LHCN-M2 (cell line): ENCODE measurements around the gene PRSS22. TPM values are rescaled to one million over a fixed set of nuclear protein-coding genes. Genes with fewer than 3 reads are reported as not detected.

ENCODE experiments used
- DNase-seq: peaks from one replicate; pipeline ENCODE4 v3.0.0-alpha.2; 2012; ENCODE audit warnings: low read depth
- total RNA-seq: library from RNA; depleted of rRNA; stranded (reverse); fragments of >200 nt; gene quantifications from 2 replicates; pipeline ENCODE4 v1.2.3, GENCODE V29; 2014; rRNA removed

Gene PRSS22
- total RNA-seq, 1 experiment from 2014 or later = not detected

DNA sequence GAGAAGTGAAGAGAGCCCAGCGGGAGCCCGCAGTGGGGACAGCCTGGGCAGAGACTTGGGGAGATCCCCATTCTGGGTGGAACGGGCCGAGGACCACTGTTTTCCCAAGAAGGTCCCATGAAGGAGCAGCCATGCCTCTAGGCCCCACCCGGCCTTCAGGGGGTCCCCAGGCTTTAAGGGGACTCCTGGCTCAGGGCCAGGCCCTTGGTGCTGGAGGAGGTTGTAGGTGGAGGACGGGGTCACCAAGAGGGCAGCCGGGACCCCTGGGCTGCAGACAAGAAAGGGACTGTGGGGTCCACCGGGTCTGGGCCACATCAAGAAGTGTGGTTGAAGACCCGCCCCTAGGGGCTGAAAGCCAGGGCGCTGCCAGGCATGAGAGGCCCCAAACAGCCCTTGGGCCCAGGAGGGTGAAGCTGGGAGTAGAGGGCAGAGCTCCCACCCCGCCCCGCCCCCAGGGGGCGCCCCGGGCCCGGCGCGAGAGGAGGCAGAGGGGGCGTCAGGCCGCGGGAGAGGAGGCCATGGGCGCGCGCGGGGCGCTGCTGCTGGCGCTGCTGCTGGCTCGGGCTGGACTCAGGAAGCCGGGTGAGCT, 41.1 kb downstream of the PRSS22 start, which contains the start of gene PRSS21:
Gene PRSS21, plus strand, starts transcription at position 487 of the 589 bp plus-strand sequence. Its CDS starts 32 bp downstream, at position 519.
- no peak for DNase-seq

DNA sequence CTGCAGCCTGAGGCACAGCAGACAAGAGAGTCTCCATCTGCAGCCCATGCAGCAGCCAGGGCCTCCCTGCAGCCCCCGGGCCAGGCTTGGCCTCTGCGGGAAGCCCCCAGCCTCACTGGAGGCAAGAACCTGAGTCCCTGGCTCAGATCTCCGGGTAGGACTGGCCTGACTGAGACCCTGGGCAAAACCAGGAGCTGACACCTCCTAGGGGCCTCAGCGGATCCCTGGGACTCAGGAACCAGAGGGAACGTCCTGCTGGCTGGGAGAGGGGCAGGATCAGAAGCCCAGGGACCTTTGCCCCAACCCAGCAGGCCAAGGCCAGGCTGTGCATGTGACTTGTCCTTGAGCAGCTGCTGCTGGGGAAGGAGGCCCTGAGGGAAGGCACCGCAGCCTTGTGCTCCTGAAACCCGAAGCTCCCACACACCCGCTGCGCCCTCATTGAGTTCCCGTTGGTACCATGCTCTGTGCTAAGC, 42.6 kb downstream of the PRSS22 start:
- DNase-seq = no peak

DNA sequence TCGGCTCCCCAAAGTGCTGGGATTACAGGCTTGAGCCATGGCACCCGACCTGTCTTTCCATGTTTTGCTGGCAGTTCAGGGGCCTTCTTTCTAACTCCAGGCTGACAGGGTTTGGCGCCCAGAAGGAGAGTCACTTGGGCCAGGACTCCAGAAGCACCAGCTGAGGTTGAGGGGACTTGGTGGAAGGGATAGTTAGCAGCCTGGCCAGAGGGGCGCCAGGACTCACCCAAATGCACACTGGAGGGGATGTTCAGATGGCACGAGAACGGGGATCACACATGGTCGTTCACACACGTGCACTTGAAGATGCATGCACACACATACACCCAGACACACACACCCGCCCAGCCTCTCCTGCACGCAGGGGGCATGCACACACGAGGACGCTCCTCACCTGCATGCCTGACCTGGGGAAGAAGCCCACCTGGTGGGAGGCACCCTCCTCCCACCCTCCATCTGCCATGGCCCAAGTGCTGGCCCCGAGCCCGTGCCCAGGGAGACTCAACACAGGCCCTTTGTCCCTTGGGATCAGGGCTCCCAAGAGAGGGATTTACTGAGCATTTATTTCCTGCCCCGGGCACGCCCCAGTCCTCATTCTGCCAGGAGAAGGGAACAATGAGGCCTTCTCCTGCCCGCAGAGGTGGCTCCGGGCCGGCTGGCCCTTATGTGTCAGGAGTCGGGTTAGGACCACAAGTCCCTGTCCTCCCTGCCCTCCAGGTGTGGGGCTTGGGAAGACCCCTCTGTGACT, 43.2 kb downstream of the PRSS22 start:
- DNase-seq = no peak

GRCh38 chr16:2813771-2814221, 44.2 kb downstream of the PRSS22 start:
- no peak for DNase-seq

- no peak for DNase-seq
Measured at GRCh38 chr16:2811703-2812471, 46.1 kb downstream of the PRSS22 start.

- DNase-seq = no peak
Measured at GRCh38 chr16:2810651-2811050, 47.3 kb downstream of the PRSS22 start.

- DNase-seq = no peak
Measured at GRCh38 chr16:2809149-2809760, 48.7 kb downstream of the PRSS22 start.

DNA sequence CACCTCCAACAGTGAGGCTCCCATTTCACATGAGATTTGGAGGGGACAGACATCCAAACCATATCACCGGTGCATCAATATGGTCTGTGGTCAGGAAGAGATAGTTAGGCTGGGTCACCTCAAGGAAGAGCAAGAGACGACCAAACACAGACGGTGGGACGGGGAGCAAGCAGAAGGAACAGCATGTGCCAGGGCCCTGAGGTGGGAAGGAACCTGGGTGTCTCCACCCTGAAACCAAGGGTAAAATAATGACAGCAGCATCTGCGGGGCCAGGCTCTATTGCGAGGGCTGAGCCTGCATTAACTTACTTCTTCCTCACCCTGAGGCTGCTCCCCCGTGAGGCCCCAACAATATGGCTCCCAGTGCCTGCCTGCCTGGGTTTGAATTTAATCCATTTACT, 49.8 kb downstream of the PRSS22 start:
- DNase-seq = no peak

DNA sequence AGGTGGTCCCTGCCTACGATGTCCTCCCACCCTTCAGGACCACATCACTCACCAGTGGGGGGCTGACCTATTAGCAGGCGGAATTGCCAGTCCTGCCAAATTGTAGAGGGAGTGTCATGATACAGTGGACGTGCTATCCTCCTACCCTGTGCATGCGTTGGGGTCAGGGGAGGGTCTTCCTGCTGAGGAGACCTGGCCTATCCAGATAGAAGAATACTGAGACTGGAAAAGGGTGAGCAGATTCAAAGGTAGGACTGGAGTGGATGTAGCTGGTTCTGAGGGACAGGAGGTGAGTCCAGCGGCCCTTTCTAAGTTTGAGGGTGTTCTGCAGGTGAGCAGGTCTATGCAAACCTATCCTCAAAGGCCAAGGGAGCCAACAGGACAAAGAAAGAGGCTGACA, 51.7 kb downstream of the PRSS22 start:
- DNase-seq = no peak

DNA sequence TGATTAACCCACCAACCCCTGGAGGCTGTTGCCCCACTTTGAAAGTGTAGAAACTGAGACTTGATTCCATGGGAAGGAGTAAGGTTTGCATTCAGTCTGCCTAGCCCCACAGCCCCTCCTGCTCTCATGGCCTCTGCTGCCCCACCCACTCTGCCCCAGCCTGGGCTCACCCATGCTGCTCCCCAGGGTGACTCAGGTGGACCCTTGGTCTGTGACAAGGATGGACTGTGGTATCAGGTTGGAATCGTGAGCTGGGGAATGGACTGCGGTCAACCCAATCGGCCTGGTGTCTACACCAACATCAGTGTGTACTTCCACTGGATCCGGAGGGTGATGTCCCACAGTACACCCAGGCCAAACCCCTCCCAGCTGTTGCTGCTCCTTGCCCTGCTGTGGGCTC, 53.2 kb downstream of the PRSS22 start:
- no peak for DNase-seq

DNA sequence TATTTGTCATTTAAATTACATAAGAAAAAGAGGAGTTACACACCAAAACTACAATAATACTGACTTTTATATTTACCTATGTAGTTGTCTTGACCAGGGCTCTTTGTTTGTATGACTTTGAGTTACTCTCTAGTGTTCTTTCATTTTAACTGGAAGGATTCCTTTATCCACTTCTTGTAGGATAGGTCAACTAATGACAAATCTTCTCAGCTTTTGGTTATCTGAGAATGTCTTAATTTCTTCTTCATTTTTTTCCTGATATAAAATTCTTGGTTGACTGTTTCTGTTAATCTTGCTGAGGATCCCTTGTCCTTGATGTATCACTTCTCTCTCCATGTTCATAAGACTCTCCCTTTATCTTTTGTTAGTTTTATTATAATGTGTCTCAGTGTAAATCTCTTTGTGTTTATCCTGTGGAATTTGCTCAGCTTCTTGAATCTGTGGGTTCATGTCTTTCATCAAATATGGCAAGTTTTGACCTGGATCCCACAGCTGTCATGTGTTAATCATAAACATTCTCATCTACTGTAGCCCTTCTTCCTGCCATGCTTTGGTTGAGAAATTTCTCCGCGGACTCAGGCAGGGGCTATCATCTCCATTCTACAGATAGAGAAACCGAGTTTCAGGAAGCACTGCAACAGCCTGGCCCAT, 54.3 kb downstream of the PRSS22 start:
- DNase-seq = no peak

Other genes starting within 250 kb of the PRSS22 start
- gene KCTD5, start 175.6 kb downstream of the PRSS22 start, total RNA-seq = 39.8 and 40.9 TPM in 2 replicates
- 1.0 and 1.4 TPM in 2 replicates for gene PRSS27, start 137.9 kb downstream of the PRSS22 start, total RNA-seq
- 66.8 and 84.7 TPM in 2 replicates for gene SRRM2, start 105.5 kb downstream of the PRSS22 start, total RNA-seq
- gene ELOB, start 80.9 kb downstream of the PRSS22 start, total RNA-seq = 454 and 1,311 TPM in 2 replicates
- gene PRSS33, start 70.6 kb downstream of the PRSS22 start, total RNA-seq = not detected in 2 replicates
- gene PRSS41, start 59.7 kb downstream of the PRSS22 start, total RNA-seq = not detected in 2 replicates
- gene PRSS21, start 40.9 kb downstream of the PRSS22 start, total RNA-seq = not detected in 2 replicates
- not detected in 2 replicates for gene ZG16B, start 27.9 kb downstream of the PRSS22 start, total RNA-seq
- 70.2 and 79.7 TPM in 2 replicates for gene FLYWCH2, start 25.0 kb upstream of the PRSS22 start, total RNA-seq
- gene FLYWCH1, start 53.8 kb upstream of the PRSS22 start, total RNA-seq = 38.6 and 43.4 TPM in 2 replicates
- gene KREMEN2, start 106.1 kb upstream of the PRSS22 start, total RNA-seq = 1.5 and 1.7 TPM in 2 replicates
- gene PAQR4, start 111.2 kb upstream of the PRSS22 start, total RNA-seq = 32.1 and 35.3 TPM in 2 replicates
- gene PKMYT1, start 122.3 kb upstream of the PRSS22 start, total RNA-seq = 73.1 and 91.4 TPM in 2 replicates
- gene CLDN9, start 154.8 kb upstream of the PRSS22 start, total RNA-seq = not detected in 2 replicates
- gene CLDN6, start 160.0 kb upstream of the PRSS22 start, total RNA-seq = 0.06 TPM in 2 replicates
- gene TNFRSF12A, start 162.2 kb upstream of the PRSS22 start, total RNA-seq = 574 and 676 TPM in 2 replicates
- 20.6 and 28.1 TPM in 2 replicates for gene HCFC1R1, start 165.8 kb upstream of the PRSS22 start, total RNA-seq
- gene THOC6, start 165.9 kb upstream of the PRSS22 start, total RNA-seq = 18.0 and 18.7 TPM in 2 replicates
- gene BICDL2, start 178.8 kb upstream of the PRSS22 start, total RNA-seq = not detected in 2 replicates
- 0.06 and 0.11 TPM in 2 replicates for gene MMP25, start 188.4 kb upstream of the PRSS22 start, total RNA-seq
- 9.6 and 12.3 TPM in 2 replicates for gene IL32, start 207.5 kb upstream of the PRSS22 start, total RNA-seq
- gene ZSCAN10, start 241.1 kb upstream of the PRSS22 start, total RNA-seq = not detected in 2 replicates